Measurements from ENCODE around the gene PTCHD1. TPM values are rescaled to one million over a fixed set of nuclear protein-coding genes. Genes with fewer than 3 reads are reported as not detected.

The PTCHD1 gene
- total RNA-seq, 1 experiment from 2014 or later, result 4.2 TPM

DNA sequence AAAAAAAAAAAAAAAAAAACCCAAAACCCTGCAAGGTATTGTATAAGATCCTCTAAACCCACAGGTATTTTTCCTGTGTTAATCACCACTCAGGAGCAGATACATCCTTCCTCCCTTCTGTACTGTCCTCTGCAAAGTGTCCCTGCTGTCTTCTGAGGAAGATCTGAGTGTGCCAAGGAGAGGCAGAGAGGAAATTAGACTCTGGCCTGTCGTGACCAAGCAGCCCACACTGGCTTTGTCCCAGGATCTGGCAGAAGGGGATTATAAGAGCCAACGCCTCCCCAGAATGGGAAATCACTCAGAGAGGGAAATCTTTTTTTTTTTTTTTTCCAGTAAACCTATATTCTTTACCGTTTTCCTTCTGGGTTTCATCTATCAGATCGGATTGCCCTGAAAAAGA, 39.6 kb downstream of the PTCHD1 start (continued):
- TF ChIP-seq, protein P1, sequence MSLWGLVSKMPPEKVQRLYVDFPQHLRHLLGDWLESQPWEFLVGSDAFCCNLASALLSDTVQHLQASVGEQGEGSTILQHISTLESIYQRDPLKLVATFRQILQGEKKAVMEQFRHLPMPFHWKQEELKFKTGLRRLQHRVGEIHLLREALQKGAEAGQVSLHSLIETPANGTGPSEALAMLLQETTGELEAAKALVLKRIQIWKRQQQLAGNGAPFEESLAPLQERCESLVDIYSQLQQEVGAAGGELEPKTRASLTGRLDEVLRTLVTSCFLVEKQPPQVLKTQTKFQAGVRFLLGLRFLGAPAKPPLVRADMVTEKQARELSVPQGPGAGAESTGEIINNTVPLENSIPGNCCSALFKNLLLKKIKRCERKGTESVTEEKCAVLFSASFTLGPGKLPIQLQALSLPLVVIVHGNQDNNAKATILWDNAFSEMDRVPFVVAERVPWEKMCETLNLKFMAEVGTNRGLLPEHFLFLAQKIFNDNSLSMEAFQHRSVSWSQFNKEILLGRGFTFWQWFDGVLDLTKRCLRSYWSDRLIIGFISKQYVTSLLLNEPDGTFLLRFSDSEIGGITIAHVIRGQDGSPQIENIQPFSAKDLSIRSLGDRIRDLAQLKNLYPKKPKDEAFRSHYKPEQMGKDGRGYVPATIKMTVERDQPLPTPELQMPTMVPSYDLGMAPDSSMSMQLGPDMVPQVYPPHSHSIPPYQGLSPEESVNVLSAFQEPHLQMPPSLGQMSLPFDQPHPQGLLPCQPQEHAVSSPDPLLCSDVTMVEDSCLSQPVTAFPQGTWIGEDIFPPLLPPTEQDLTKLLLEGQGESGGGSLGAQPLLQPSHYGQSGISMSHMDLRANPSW (CRISPR knock-in tag; conservative IDR thresholded peaks at IDR 0.05; ENCODE audit: low read depth), result no peak
- TF ChIP-seq ZNF263 (CRISPR knock-in tag; IDR thresholded peaks at IDR 0.05; ENCODE audit: low read depth) (no peak), FOXK1 (CRISPR knock-in tag; IDR thresholded peaks at IDR 0.05) (no peak), ZNF423 (CRISPR knock-in tag; IDR thresholded peaks at IDR 0.05) (no peak), FOXJ3 (CRISPR knock-in tag; IDR thresholded peaks at IDR 0.05; ENCODE audit: borderline replicate concordance) (no peak), TEAD4 (CRISPR knock-in tag; IDR thresholded peaks at IDR 0.05) (no peak), MXD4 (CRISPR knock-in tag; IDR thresholded peaks at IDR 0.05; ENCODE audit: borderline replicate concordance) (no peak), OVOL2 (CRISPR knock-in tag; IDR thresholded peaks at IDR 0.05; ENCODE audit: borderline replicate concordance) (no peak), ETV6 (CRISPR knock-in tag; IDR thresholded peaks at IDR 0.05) (no peak), KAT7 (CRISPR knock-in tag; IDR thresholded peaks at IDR 0.05; ENCODE audit: borderline replicate concordance) (no peak), ZNF138 (CRISPR knock-in tag; conservative IDR thresholded peaks at IDR 0.05) (no peak)
- TF ChIP-seq, protein P2, sequence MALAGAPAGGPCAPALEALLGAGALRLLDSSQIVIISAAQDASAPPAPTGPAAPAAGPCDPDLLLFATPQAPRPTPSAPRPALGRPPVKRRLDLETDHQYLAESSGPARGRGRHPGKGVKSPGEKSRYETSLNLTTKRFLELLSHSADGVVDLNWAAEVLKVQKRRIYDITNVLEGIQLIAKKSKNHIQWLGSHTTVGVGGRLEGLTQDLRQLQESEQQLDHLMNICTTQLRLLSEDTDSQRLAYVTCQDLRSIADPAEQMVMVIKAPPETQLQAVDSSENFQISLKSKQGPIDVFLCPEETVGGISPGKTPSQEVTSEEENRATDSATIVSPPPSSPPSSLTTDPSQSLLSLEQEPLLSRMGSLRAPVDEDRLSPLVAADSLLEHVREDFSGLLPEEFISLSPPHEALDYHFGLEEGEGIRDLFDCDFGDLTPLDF (CRISPR knock-in tag; IDR thresholded peaks at IDR 0.05), result no peak

DNA sequence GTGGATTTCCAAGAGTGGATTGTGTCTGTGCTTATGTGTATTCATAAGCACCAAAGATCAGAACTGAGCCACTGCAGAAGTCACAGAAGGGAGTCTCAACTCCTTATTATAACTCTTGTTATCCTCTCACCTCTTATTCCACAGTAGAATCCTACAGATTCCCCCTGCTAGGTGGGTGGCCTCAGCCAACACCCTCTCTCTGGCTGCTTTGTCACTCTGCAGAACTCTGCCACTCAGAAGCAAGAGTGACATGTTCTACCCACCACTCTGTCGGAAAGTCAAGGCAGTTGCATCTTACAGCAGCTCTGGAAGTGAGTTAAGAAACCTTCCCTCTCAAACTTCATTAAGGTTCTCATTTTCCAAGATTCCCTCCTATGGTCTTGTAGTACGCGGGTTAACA, 41.9 kb downstream of the PTCHD1 start:
- Mint-ChIP-seq H3K9me3 (no peaks in the 10 kb centered on the region), H3K4me3 (no peak overlapping the region), H3K27ac (no peak overlapping the region), H3K4me1 (peaks cover 29% of the 10 kb centered on the region), H3K36me3 (peaks cover 9% of the 10 kb centered on the region), H3K27me3 (ENCODE audit: low read depth) (no peaks in the 10 kb centered on the region)
- POLR2A ChIA-PET, result no interaction called here
- no peak for ATAC-seq
- no peak for DNase-seq (ENCODE audit: low spot score)
- CTCF ChIA-PET, result no interaction called here
- TF ChIP-seq TCF7 (CRISPR knock-in tag; IDR thresholded peaks at IDR 0.05; ENCODE audit: low read depth) (no peak), IRF2 (CRISPR knock-in tag; IDR thresholded peaks at IDR 0.05; ENCODE audit: borderline replicate concordance, low read depth) (no peak), PRRX2 (CRISPR knock-in tag; IDR thresholded peaks at IDR 0.05) (no peak), EMX1 (CRISPR knock-in tag; IDR thresholded peaks at IDR 0.05) (no peak), TEAD1 (CRISPR knock-in tag; IDR thresholded peaks at IDR 0.05) (no peak)
- TF ChIP-seq, protein P3, sequence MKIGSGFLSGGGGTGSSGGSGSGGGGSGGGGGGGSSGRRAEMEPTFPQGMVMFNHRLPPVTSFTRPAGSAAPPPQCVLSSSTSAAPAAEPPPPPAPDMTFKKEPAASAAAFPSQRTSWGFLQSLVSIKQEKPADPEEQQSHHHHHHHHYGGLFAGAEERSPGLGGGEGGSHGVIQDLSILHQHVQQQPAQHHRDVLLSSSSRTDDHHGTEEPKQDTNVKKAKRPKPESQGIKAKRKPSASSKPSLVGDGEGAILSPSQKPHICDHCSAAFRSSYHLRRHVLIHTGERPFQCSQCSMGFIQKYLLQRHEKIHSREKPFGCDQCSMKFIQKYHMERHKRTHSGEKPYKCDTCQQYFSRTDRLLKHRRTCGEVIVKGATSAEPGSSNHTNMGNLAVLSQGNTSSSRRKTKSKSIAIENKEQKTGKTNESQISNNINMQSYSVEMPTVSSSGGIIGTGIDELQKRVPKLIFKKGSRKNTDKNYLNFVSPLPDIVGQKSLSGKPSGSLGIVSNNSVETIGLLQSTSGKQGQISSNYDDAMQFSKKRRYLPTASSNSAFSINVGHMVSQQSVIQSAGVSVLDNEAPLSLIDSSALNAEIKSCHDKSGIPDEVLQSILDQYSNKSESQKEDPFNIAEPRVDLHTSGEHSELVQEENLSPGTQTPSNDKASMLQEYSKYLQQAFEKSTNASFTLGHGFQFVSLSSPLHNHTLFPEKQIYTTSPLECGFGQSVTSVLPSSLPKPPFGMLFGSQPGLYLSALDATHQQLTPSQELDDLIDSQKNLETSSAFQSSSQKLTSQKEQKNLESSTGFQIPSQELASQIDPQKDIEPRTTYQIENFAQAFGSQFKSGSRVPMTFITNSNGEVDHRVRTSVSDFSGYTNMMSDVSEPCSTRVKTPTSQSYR (CRISPR knock-in tag; IDR thresholded peaks at IDR 0.05), result no peak
- TF ChIP-seq, protein P4, sequence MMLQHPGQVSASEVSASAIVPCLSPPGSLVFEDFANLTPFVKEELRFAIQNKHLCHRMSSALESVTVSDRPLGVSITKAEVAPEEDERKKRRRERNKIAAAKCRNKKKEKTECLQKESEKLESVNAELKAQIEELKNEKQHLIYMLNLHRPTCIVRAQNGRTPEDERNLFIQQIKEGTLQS (CRISPR knock-in tag; conservative IDR thresholded peaks at IDR 0.05), result no peak
- TF ChIP-seq, protein P5, sequence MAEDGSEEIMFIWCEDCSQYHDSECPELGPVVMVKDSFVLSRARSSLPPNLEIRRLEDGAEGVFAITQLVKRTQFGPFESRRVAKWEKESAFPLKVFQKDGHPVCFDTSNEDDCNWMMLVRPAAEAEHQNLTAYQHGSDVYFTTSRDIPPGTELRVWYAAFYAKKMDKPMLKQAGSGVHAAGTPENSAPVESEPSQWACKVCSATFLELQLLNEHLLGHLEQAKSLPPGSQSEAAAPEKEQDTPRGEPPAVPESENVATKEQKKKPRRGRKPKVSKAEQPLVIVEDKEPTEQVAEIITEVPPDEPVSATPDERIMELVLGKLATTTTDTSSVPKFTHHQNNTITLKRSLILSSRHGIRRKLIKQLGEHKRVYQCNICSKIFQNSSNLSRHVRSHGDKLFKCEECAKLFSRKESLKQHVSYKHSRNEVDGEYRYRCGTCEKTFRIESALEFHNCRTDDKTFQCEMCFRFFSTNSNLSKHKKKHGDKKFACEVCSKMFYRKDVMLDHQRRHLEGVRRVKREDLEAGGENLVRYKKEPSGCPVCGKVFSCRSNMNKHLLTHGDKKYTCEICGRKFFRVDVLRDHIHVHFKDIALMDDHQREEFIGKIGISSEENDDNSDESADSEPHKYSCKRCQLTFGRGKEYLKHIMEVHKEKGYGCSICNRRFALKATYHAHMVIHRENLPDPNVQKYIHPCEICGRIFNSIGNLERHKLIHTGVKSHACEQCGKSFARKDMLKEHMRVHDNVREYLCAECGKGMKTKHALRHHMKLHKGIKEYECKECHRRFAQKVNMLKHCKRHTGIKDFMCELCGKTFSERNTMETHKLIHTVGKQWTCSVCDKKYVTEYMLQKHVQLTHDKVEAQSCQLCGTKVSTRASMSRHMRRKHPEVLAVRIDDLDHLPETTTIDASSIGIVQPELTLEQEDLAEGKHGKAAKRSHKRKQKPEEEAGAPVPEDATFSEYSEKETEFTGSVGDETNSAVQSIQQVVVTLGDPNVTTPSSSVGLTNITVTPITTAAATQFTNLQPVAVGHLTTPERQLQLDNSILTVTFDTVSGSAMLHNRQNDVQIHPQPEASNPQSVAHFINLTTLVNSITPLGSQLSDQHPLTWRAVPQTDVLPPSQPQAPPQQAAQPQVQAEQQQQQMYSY (CRISPR knock-in tag; IDR thresholded peaks at IDR 0.05), result no peak
- TF ChIP-seq, protein P6, sequence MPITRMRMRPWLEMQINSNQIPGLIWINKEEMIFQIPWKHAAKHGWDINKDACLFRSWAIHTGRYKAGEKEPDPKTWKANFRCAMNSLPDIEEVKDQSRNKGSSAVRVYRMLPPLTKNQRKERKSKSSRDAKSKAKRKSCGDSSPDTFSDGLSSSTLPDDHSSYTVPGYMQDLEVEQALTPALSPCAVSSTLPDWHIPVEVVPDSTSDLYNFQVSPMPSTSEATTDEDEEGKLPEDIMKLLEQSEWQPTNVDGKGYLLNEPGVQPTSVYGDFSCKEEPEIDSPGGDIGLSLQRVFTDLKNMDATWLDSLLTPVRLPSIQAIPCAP (CRISPR knock-in tag; IDR thresholded peaks at IDR 0.05), result no peak
- TF ChIP-seq, protein P7, sequence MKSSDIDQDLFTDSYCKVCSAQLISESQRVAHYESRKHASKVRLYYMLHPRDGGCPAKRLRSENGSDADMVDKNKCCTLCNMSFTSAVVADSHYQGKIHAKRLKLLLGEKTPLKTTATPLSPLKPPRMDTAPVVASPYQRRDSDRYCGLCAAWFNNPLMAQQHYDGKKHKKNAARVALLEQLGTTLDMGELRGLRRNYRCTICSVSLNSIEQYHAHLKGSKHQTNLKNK (CRISPR knock-in tag; IDR thresholded peaks at IDR 0.05), result no peak
- TF ChIP-seq, protein P8, sequence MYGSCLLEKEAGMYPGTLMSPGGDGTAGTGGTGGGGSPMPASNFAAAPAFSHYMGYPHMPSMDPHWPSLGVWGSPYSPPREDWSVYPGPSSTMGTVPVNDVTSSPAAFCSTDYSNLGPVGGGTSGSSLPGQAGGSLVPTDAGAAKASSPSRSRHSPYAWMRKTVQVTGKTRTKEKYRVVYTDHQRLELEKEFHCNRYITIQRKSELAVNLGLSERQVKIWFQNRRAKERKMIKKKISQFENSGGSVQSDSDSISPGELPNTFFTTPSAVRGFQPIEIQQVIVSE (CRISPR knock-in tag; IDR thresholded peaks at IDR 0.05; ENCODE audit: borderline replicate concordance), result no peak
